B cell (primary cell): ENCODE measurements around the gene PTPN7. TPM values are rescaled to one million over a fixed set of nuclear protein-coding genes. Genes with fewer than 3 reads are reported as not detected.
A peak's percentile ranks its signal among the peaks of the same experiment; 100 is the strongest.
"Not testable (repeated sequence)": the region's sequence is repeated elsewhere in the genome, so short reads cannot be mapped to it uniquely, and the experiment has no call there.

Experiments used
- ATAC-seq: fragments of 200-7000 bp; cut with Tn5 transposase; one replicate; pipeline ENCODE4 v1.10.0; 2021; ENCODE audit warnings: low read depth, mild to moderate bottlenecking, moderate number of reproducible peaks, moderate library complexity
- CTCF ChIA-PET: fragments of 350-600 bp; sonication (Branson Sonifier 250); formaldehyde crosslinking; loops from one replicate; lab custom pipeline; 2021; ENCODE audit warnings: antibody characterized with exemption, inconsistent platforms; lab: Charles Lee
- POLR2A ChIA-PET: fragments of 350-600 bp; sonication (Branson Sonifier 250); formaldehyde crosslinking; loops from one replicate; lab custom pipeline; 2021; ENCODE audit warnings: antibody characterized with exemption; lab: Charles Lee
- DNase-seq: peaks from one replicate; pipeline ENCODE4 v3.0.0; 2013
- H2AFZ ChIP-seq: 2 replicates; pipeline ENCODE4 v1.6.1; 2012; ENCODE audit warnings: mild to moderate bottlenecking, low read depth, low read length; ENCODE audit not compliant: insufficient read depth, poor library complexity, severe bottlenecking
- H3K27ac ChIP-seq, 2 donors: 1 replicate in 1 of 2; 2 replicates in 1 of 2; pipeline ENCODE4 v1.5.1; 2012 to 2013; ENCODE audit warnings: low read length in 2 of 2, mild to moderate bottlenecking in 2 of 2, moderate library complexity in 1 of 2
- H3K27me3 ChIP-seq, 4 experiments: fragments of 200-600 bp in 1 of 4; sonication (generic) in 1 of 4; replicated peaks in 1 of 4; 1 replicate in 2 of 4; 2 replicates in 2 of 4; pipeline versions ENCODE4 v1.6.1 to v1.7.0; 2013 to 2016; ENCODE audit warnings: low read length in 3 of 4, mild to moderate bottlenecking in 2 of 4, mixed read lengths in 1 of 4, moderate library complexity in 1 of 4; ENCODE audit not compliant: insufficient read depth in 4 of 4, control insufficient read depth in 3 of 4; ENCODE audit errors: control extremely low read depth in 1 of 4
- H3K36me3 ChIP-seq, 2 experiments: replicated peaks in 1 of 2; 1 replicate in 1 of 2; 2 replicates in 1 of 2; pipeline versions ENCODE4 v1.6.1 to v1.7.1; 2013; ENCODE audit warnings: low read length in 1 of 2; ENCODE audit not compliant: insufficient read depth in 2 of 2, control insufficient read depth in 1 of 2; ENCODE audit errors: control extremely low read depth in 1 of 2, extremely low read depth in 1 of 2
- H3K4me1 ChIP-seq, 2 donors: fragments of 200-600 bp in 1 of 2; sonication (generic) in 1 of 2; 1 replicate in 1 of 2; 2 replicates in 1 of 2; pipeline versions ENCODE4 v1.5.1 to v1.6.1; 2013 to 2017; ENCODE audit warnings: low read length in 2 of 2; ENCODE audit not compliant: control insufficient read depth in 2 of 2, insufficient read depth in 2 of 2
- H3K4me2 ChIP-seq: replicated peaks from 2 replicates; pipeline ENCODE3; 2012; ENCODE audit warnings: mild to moderate bottlenecking, low read depth, low read length; ENCODE audit not compliant: poor library complexity, severe bottlenecking
- H3K4me3 ChIP-seq, 5 experiments: fragments of 200-600 bp in 1 of 5; sonication (generic) in 1 of 5; 1 replicate in 3 of 5; 2 replicates in 2 of 5; pipeline versions ENCODE4 v1.5.1 to v1.7.0; 2011 to 2016; ENCODE audit warnings: low read length in 4 of 5, mild to moderate bottlenecking in 4 of 5, low read depth in 2 of 5, control low read depth in 1 of 5, moderate library complexity in 1 of 5; ENCODE audit not compliant: insufficient read depth in 1 of 5; ENCODE audit errors: control extremely low read depth in 1 of 5, extremely low read depth in 1 of 5
- H3K79me2 ChIP-seq: fragments of 200-600 bp; sonication (generic); one replicate; pipeline ENCODE4 v1.6.0; 2016; ENCODE audit warnings: low read length; ENCODE audit not compliant: control insufficient read depth, insufficient read depth
- H3K9ac ChIP-seq: fragments of 200-600 bp; sonication (generic); 2 replicates; pipeline ENCODE4 v1.6.1; 2017; ENCODE audit warnings: mild to moderate bottlenecking, low read length, moderate library complexity
- H3K9me3 ChIP-seq, 3 donors: one replicate each; pipeline versions ENCODE4 v1.6.1 to v1.7.1; 2013; ENCODE audit warnings: low read length in 2 of 3; ENCODE audit not compliant: control insufficient read depth in 2 of 3, insufficient read depth in 1 of 3; ENCODE audit errors: control extremely low read depth in 1 of 3
- H4K20me1 ChIP-seq: 2 replicates; pipeline ENCODE4 v1.6.0; 2012; ENCODE audit warnings: mild to moderate bottlenecking, low read length; ENCODE audit not compliant: insufficient read depth, control insufficient read depth, poor library complexity, severe bottlenecking
- H3K27ac Mint-ChIP-seq: one replicate; pipeline ENCODE4 v1.8.0; 2021; ENCODE audit warnings: mixed read lengths
- H3K27me3 Mint-ChIP-seq: one replicate; pipeline ENCODE4 v1.8.0; 2021; ENCODE audit warnings: mixed read lengths
- H3K4me1 Mint-ChIP-seq: one replicate; pipeline ENCODE4 v1.8.0; 2021; ENCODE audit warnings: mixed read lengths
- H3K4me3 Mint-ChIP-seq: one replicate; pipeline ENCODE4 v1.8.0; 2021; ENCODE audit warnings: mixed read lengths
- H3K9me3 Mint-ChIP-seq: one replicate; pipeline ENCODE4 v1.8.0; 2022; ENCODE audit warnings: mixed read lengths; ENCODE audit not compliant: insufficient read depth
- EZH2 ChIP-seq: IDR thresholded peaks from 2 replicates; pipeline ENCODE4 v1.6.1; 2012; ENCODE audit warnings: borderline replicate concordance, low read depth, mild to moderate bottlenecking, moderate library complexity, low read length; ENCODE audit not compliant: insufficient read depth, poor library complexity, severe bottlenecking
- WGBS: methylation state at CpG from one replicate; pipeline ENCODE4 v1.1.5; 2013; ENCODE audit warnings: missing lambda C conversion rate; ENCODE audit not compliant: insufficient coverage; 5-methylcytosine and 5-hydroxymethylcytosine counted together
- intact Hi-C: fragments of 100-400 bp; cut with micrococcal nuclease; formaldehyde crosslinking; loops from one replicate; pipeline ENCODE4 v1.10.0; 2022
- polyA plus RNA-seq: library from polyadenylated mRNA; depleted of rRNA; stranded (reverse); fragments of >200 nt; gene quantifications from 2 replicates; pipeline ENCODE4 v1.2.3, GENCODE V29; 2012
- total RNA-seq, 2 donors: library from RNA; stranded (reverse); fragments of 120-200 nt in 1 of 2; gene quantifications; 1 replicate in 1 of 2; 2 replicates in 1 of 2; pipeline versions ENCODE4 v1.2.3 to v1.2.4, GENCODE V29; 2013 to 2022
- TF ChIP-seq, protein P1 (sequence below): fragments of 200-600 bp; IDR thresholded peaks from one replicate; pipeline ENCODE4 v1.8.0; 2022; ENCODE audit warnings: antibody characterized with exemption, mild to moderate bottlenecking

PTPN7 gene
- total and polyA plus RNA-seq, 2 donors (not counting 1 experiment from before 2014, with no cell fraction given): 16.0 to 37.5 TPM

DNA sequence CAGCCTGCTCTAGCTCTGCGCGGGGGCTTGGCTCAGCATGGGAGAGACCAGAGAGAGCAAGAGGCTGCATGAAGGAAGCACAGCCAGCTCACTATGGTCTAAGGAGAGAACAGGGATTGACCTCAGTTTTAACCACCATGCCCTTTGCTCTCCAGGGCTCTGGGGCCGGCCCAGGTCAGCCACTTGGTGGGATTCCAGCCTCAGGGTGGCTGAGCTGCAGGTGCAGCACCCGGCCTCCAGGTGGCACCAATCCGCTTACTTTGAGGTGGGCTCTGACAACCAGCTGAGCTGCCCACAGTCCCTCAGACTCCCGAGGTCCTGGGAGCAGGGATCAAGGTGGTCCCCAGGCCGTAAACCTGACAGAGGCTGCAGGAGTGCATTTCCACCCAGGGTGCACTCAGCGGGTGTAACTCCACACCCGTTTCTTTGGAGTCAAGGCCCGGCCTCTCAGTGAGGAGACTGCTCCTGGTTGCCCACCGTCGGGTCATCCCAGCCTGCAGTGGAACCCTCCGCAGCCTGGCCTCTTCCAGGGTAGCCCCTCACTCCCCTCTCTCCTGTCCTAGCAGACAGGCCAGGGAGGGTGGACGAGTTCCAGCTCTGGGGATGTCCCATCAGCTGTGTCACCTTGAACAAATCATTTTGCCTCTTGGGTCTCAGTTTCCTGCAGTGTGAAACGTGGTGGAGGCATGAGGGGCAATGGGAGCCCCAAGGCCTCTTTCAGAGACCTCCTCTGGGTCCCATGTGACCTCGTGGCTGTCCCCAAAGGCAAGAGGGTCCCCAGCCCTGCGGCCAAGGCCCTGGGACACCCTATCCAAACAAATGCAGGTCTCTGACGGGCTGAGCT lies 32.6 kb upstream of the PTPN7 start:
- Histone ChIP-seq H3K36me3 (no peaks in the 10 kb centered on the region), H3K79me2 (no peaks in the 10 kb centered on the region), H3K9ac (no peak overlapping the region), H3K9me3 (no peaks in the 10 kb centered on the region), H3K4me2 (peak overlapping the region; percentile 63), H3K27ac (no peak overlapping the region), H4K20me1 (no peaks in the 10 kb centered on the region), H2AFZ (no peak overlapping the region), H3K4me1 (peaks cover 14 to 19% of the 10 kb centered on the region in 2 donors), H3K4me3 (no peak overlapping the region), H3K27me3 (peaks cover 0 to 36% (median 10%) of the 10 kb centered on the region in 4 experiments)
- WGBS: 33% methylated on average over 17 of the region's 18 CpGs
- CTCF ChIA-PET: interaction anchor here (0.8 to 2.7 kb wide), 30 partner anchors 8 to 606 kb away, joined by 3 to 71 read pairs (median 4); partner anchors contain the start of gene PTPN7
- DNase-seq: peak; percentile 75
- peak; percentile 71 for ATAC-seq
- Mint-ChIP-seq H3K27ac (no peak overlapping the region), H3K4me3 (peak overlapping the region; percentile 58), H3K4me1 (peaks cover 18% of the 10 kb centered on the region), H3K9me3 (no peaks in the 10 kb centered on the region), H3K27me3 (peaks cover 54% of the 10 kb centered on the region)
- TF ChIP-seq, protein P1, sequence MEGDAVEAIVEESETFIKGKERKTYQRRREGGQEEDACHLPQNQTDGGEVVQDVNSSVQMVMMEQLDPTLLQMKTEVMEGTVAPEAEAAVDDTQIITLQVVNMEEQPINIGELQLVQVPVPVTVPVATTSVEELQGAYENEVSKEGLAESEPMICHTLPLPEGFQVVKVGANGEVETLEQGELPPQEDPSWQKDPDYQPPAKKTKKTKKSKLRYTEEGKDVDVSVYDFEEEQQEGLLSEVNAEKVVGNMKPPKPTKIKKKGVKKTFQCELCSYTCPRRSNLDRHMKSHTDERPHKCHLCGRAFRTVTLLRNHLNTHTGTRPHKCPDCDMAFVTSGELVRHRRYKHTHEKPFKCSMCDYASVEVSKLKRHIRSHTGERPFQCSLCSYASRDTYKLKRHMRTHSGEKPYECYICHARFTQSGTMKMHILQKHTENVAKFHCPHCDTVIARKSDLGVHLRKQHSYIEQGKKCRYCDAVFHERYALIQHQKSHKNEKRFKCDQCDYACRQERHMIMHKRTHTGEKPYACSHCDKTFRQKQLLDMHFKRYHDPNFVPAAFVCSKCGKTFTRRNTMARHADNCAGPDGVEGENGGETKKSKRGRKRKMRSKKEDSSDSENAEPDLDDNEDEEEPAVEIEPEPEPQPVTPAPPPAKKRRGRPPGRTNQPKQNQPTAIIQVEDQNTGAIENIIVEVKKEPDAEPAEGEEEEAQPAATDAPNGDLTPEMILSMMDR: peak; percentile 89
- TF ChIP-seq EZH2: no peak
- intact Hi-C loops: loop anchor here (1.0 kb wide), 2 partner anchors 122 to 526 kb away; no protein-coding TSS in a partner anchor
- POLR2A ChIA-PET: no interaction called here

DNA sequence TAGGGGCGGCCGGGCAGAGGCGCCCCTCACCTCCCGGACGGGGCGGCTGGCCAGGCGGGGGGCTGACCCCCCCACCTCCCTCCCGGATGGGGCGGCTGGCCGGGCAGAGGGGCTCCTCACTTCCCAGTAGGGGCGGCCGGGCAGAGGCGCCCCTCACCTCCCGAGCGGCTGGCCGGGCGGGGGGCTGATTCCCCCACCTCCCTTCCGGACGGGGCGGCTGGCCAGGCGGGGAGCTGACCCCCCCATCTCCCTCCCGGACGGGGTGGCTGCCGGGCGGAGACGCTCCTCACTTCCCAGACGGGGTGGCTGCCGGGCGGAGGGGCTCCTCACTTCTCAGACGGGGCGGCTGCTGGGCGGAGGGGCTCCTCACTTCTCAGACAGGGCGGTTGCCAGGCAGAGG lies 31.0 kb upstream of the PTPN7 start:
- H2AFZ ChIP-seq, H3K4me3 ChIP-seq, H3K9ac ChIP-seq, POLR2A ChIA-PET, H3K79me2 ChIP-seq, ATAC-seq, H3K27ac Mint-ChIP-seq, H3K4me3 Mint-ChIP-seq, H3K9me3 ChIP-seq, DNase-seq, H3K4me2 ChIP-seq, H3K27ac ChIP-seq, H4K20me1 ChIP-seq, intact Hi-C loops, H3K9me3 Mint-ChIP-seq, H3K36me3 ChIP-seq: not testable (repeated sequence)
- H3K4me1 ChIP-seq: peaks cover 14 to 19% of the 10 kb centered on the region in 2 donors
- CTCF ChIA-PET: interaction anchor here (2.7 kb wide), 1 partner anchor 123 kb away, joined by 12 read pairs; no protein-coding TSS in a partner anchor
- peaks cover 0 to 40% (median 10%) of the 10 kb centered on the region in 4 experiments for H3K27me3 ChIP-seq
- Mint-ChIP-seq H3K27me3 (peaks cover 45% of the 10 kb centered on the region), H3K4me1 (peaks cover 18% of the 10 kb centered on the region)
- 95% methylated on average over 4 of the region's 33 CpGs for WGBS
